ENCODE results near the gene RIMS4. TPM values are rescaled to one million over a fixed set of nuclear protein-coding genes. Genes with fewer than 3 reads are reported as not detected.

RIMS4 gene
- total and polyA plus RNA-seq, 7 donors, result 0.01 to 0.73 (median 0.16) TPM

- peaks cover 36% of the 10 kb centered on the region for H3K4me1 ChIP-seq
- 40 to 47% (median 44%) methylated on average over 12 of the region's 12 CpGs for WGBS, 3 donors
Observed at GRCh38 chr20:44703183-44703925, 107.0 kb downstream of the RIMS4 start.

GRCh38 chr20:44702776-44703175, 107.6 kb downstream of the RIMS4 start:
- Histone ChIP-seq H3K4me3 (peak overlapping the region; percentile 19), H3K36me3 (ENCODE audit: insufficient read depth in 1 of 2, low read depth in 1 of 2) (no peaks in the 10 kb centered on the region), H3K27ac (peak overlapping the region; percentile 68), H3K27me3 (ENCODE audit: insufficient read depth in 3 of 3, low read length in 2 of 3) (no peaks in the 10 kb centered on the region), H3K9me3 (no peaks in the 10 kb centered on the region), H3K4me1 (peaks cover 36% of the 10 kb centered on the region)
- DNase-seq (peak; percentile 92 to 94), ATAC-seq (peak; percentile 82 to 92 (median 84))
- no peak for TF ChIP-seq CTCF (IDR thresholded peaks at IDR 0.05)
- WGBS, 3 donors, result 3 to 10% (median 6%) methylated on average over 9 of the region's 9 CpGs
- intact Hi-C loops (cut with DNase I), result no loop called here

More at GRCh38 chr20:44703183-44703925, 107.0 kb downstream of the RIMS4 start:
- no peak overlapping the region for H3K4me3 ChIP-seq
- H3K36me3 ChIP-seq (ENCODE audit: insufficient read depth in 1 of 2, low read depth in 1 of 2), result no peaks in the 10 kb centered on the region
- intact Hi-C loops (cut with DNase I), result no loop called here
- peak overlapping the region; percentile 68 for H3K27ac ChIP-seq
- H3K9me3 ChIP-seq, result no peaks in the 10 kb centered on the region
- H3K27me3 ChIP-seq (ENCODE audit: insufficient read depth in 3 of 3, low read length in 2 of 3), result no peaks in the 10 kb centered on the region
- TF ChIP-seq CTCF (IDR thresholded peaks at IDR 0.05), result no peak
- DNase-seq (no peak), ATAC-seq (peak; percentile 19 to 39 (median 33))

- Histone ChIP-seq H3K4me1 (peaks cover 35% of the 10 kb centered on the region), H3K36me3 (ENCODE audit: insufficient read depth in 1 of 2, low read depth in 1 of 2) (no peaks in the 10 kb centered on the region), H3K4me3 (no peak overlapping the region), H3K9me3 (no peaks in the 10 kb centered on the region), H3K27ac (peak overlapping the region; percentile 68), H3K27me3 (ENCODE audit: insufficient read depth in 3 of 3, low read length in 2 of 3) (no peaks in the 10 kb centered on the region)
- intact Hi-C loops (cut with DNase I), result no loop called here
- TF ChIP-seq CTCF (IDR thresholded peaks at IDR 0.05), result no peak
- no peak for ATAC-seq
- WGBS, 3 donors, result 82 to 84% (median 84%) methylated on average over 7 of the region's 7 CpGs
- DNase-seq, result no peak
Observed at GRCh38 chr20:44701858-44702256, 108.5 kb downstream of the RIMS4 start.

Other genes starting within 250 kb of the RIMS4 start
- gene PKIG, start 228.0 kb downstream of the RIMS4 start, total RNA-seq, result 100 to 1,000 TPM in 2 of 4 donors, 10 to 100 TPM in 2; 35.2 to 110 (median 88.3) TPM
- gene PKIG, start 228.0 kb downstream of the RIMS4 start, polyA plus RNA-seq, result 100 to 1,000 TPM in 2 of 3 donors, 10 to 100 TPM in 1; 33.5 to 134 (median 108) TPM
- 1 to 10 TPM; 3.3 to 4.9 (median 4.0) TPM for gene ADA, start 158.8 kb downstream of the RIMS4 start, total RNA-seq
- 1 to 10 TPM; 3.5 to 5.8 (median 4.2) TPM for gene ADA, start 158.8 kb downstream of the RIMS4 start, polyA plus RNA-seq
- gene CCN5, start 95.2 kb downstream of the RIMS4 start, total RNA-seq, result 10 to 100 TPM in 2 of 4 donors, 1 to 10 TPM in 2; 4.2 to 20.9 (median 9.9) TPM
- 10 to 100 TPM in 1 of 3 donors, 1 to 10 TPM in 2; 3.3 to 14.8 (median 5.1) TPM for gene CCN5, start 95.2 kb downstream of the RIMS4 start, polyA plus RNA-seq
- under 1 TPM; 0.11 to 0.79 (median 0.32) TPM for gene KCNK15, start 64.7 kb downstream of the RIMS4 start, total RNA-seq
- gene KCNK15, start 64.7 kb downstream of the RIMS4 start, polyA plus RNA-seq, result under 1 TPM in 2 of 3 donors, not detected in 1; 0.08 to 0.23 TPM
- 10 to 100 TPM; 63.2 to 92.1 (median 80.6) TPM for gene YWHAB, start 75.2 kb upstream of the RIMS4 start, total RNA-seq
- gene YWHAB, start 75.2 kb upstream of the RIMS4 start, polyA plus RNA-seq, result 100 to 1,000 TPM in 1 of 3 donors, 10 to 100 TPM in 2; 44.2 to 109 (median 96.0) TPM
- 1 to 10 TPM; 1.5 to 2.8 (median 2.1) TPM for gene PABPC1L, start 99.5 kb upstream of the RIMS4 start, total RNA-seq
- gene PABPC1L, start 99.5 kb upstream of the RIMS4 start, polyA plus RNA-seq, result 1 to 10 TPM; 1.0 to 2.4 (median 1.8) TPM
- gene TOMM34, start 149.9 kb upstream of the RIMS4 start, total RNA-seq, result 10 to 100 TPM in 3 of 4 donors, 1 to 10 TPM in 1; 9.6 to 18.3 (median 14.5) TPM
- gene TOMM34, start 149.9 kb upstream of the RIMS4 start, polyA plus RNA-seq, result 10 to 100 TPM; 10.4 to 38.0 (median 17.6) TPM
- 1 to 10 TPM; 5.1 to 8.6 (median 7.3) TPM for gene STK4, start 156.0 kb upstream of the RIMS4 start, total RNA-seq
- 1 to 10 TPM; 2.4 to 5.6 (median 4.0) TPM for gene STK4, start 156.0 kb upstream of the RIMS4 start, polyA plus RNA-seq